MM.1S (cell line): ENCODE results near the gene NFATC4.

Experiments used
- EZH2 ChIP-seq: fragments of 300-600 bp; sonication (generic); optimal IDR thresholded peaks from 2 replicates; pipeline ENCODE3; 2017; ENCODE audit warnings: low read depth, mild to moderate bottlenecking, antibody characterized with exemption, low read length, mixed read lengths
- TF ChIP-seq, protein P1 (sequence below): fragments of 300-600 bp; sonication (generic); IDR thresholded peaks from 2 replicates; pipeline ENCODE4 v1.5.1; 2016; ENCODE audit warnings: antibody characterized with exemption, low read length, mixed read lengths

DNA sequence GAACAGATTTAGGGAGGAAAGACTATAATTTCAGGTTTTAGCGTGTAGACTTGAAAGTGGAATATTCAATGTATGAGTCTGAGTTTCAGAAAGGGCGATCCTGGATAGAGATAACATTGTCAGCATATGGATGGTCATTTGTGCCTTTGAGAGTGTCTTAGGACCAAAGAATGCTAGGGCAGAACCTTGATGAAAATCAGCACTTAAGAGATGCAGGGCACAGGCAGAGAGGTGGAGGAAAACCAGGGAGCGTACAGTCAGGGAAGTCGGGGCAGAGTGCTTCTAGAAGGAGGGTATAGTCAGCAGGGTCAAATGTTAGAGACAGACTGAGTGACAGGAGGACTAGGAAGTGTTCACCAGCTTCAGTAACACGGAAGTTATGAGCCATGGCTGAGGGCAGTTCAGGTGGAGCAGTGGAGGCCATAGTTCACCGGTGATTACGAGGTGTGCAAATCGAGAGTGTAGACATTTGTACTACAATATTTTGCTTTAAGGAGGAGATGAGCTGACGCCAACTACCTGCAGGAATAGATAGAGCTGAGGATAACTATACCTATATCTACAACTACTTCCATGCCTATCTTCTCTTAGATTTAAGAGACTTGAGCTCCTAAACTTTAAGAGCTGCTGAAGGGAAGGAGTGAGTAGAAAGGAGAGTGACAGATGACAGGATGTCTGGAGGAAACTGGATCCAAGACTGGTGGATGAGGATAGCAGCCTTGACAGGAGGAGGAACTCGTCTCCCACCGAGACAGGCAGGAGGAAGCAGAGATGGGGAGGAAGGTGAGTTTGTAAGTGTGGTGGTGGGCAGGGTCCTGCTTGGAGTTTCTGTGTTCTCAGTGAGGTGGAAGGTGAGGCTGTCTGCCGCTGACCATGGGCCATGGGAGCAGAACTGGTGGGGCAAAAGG, 55.0 kb downstream of the NFATC4 start:
- TF ChIP-seq, protein P1, sequence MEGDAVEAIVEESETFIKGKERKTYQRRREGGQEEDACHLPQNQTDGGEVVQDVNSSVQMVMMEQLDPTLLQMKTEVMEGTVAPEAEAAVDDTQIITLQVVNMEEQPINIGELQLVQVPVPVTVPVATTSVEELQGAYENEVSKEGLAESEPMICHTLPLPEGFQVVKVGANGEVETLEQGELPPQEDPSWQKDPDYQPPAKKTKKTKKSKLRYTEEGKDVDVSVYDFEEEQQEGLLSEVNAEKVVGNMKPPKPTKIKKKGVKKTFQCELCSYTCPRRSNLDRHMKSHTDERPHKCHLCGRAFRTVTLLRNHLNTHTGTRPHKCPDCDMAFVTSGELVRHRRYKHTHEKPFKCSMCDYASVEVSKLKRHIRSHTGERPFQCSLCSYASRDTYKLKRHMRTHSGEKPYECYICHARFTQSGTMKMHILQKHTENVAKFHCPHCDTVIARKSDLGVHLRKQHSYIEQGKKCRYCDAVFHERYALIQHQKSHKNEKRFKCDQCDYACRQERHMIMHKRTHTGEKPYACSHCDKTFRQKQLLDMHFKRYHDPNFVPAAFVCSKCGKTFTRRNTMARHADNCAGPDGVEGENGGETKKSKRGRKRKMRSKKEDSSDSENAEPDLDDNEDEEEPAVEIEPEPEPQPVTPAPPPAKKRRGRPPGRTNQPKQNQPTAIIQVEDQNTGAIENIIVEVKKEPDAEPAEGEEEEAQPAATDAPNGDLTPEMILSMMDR, result no peak
- no peak for TF ChIP-seq EZH2
